SK-MEL-5 (cell line): ENCODE measurements around the gene RETREG3. TPM values are rescaled to one million over a fixed set of nuclear protein-coding genes. Genes with fewer than 3 reads are reported as not detected.
A peak's percentile ranks its signal among the peaks of the same experiment; 100 is the strongest.
"Not testable (repeated sequence)": the region's sequence is repeated elsewhere in the genome, so short reads cannot be mapped to it uniquely, and the experiment has no call there.

Source experiments
- DNase-seq: peaks from one replicate; pipeline ENCODE4 v3.0.0-alpha.2; 2016; ENCODE audit warnings: low read depth, low spot score
- in situ Hi-C: cut with HindIII; loops from 2 replicates; pipeline ENCODE4 v1.10.0; 2016; ENCODE audit warnings: low sequenced_read_pairs, high pct_unique_total_duplicates, low pct_unique_long_range_greater_than_20kb
- total RNA-seq: library from RNA; depleted of rRNA; stranded (reverse); fragments of >200 nt; shearing (Covaris generic); gene quantifications from 2 replicates; pipeline ENCODE4 v1.2.3, GENCODE V29; 2014

The RETREG3 gene
- total RNA-seq, 1 experiment from 2014 or later = 55.6 TPM

DNA sequence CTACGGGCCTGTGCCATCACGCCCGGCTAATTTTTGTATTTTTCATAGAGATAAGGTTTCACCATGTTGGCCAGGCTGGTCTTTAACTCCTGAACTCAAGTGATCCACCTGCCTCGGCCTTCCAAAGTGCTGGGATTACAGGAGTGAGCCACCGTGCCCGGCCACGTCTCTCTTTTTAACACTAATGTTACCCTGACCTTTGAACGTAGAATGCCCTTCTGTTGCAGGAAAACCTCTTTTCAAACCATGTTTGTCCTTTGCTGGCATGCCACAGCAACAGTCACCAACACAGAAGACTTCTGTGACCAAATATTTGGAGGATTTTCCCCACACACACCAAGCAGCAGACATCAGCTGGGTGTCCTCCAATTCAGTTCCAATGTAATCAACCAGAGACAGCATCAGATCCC lies 64.3 kb downstream of the RETREG3 start:
- in situ Hi-C loops = no loop called here
- no peak for DNase-seq

DNA sequence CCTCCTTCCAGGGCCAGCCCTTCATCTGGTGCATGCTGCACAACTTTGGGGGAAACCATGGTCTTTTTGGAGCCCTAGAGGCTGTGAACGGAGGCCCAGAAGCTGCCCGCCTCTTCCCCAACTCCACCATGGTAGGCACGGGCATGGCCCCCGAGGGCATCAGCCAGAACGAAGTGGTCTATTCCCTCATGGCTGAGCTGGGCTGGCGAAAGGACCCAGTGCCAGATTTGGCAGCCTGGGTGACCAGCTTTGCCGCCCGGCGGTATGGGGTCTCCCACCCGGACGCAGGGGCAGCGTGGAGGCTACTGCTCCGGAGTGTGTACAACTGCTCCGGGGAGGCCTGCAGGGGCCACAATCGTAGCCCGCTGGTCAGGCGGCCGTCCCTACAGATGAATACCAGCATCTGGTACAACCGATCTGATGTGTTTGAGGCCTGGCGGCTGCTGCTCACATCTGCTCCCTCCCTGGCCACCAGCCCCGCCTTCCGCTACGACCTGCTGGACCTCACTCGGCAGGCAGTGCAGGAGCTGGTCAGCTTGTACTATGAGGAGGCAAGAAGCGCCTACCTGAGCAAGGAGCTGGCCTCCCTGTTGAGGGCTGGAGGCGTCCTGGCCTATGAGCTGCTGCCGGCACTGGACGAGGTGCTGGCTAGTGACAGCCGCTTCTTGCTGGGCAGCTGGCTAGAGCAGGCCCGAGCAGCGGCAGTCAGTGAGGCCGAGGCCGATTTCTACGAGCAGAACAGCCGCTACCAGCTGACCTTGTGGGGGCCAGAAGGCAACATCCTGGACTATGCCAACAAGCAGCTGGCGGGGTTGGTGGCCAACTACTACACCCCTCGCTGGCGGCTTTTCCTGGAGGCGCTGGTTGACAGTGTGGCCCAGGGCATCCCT lies 65.7 kb downstream of the RETREG3 start:
- in situ Hi-C loops = no loop called here
- DNase-seq = no peak

DNA sequence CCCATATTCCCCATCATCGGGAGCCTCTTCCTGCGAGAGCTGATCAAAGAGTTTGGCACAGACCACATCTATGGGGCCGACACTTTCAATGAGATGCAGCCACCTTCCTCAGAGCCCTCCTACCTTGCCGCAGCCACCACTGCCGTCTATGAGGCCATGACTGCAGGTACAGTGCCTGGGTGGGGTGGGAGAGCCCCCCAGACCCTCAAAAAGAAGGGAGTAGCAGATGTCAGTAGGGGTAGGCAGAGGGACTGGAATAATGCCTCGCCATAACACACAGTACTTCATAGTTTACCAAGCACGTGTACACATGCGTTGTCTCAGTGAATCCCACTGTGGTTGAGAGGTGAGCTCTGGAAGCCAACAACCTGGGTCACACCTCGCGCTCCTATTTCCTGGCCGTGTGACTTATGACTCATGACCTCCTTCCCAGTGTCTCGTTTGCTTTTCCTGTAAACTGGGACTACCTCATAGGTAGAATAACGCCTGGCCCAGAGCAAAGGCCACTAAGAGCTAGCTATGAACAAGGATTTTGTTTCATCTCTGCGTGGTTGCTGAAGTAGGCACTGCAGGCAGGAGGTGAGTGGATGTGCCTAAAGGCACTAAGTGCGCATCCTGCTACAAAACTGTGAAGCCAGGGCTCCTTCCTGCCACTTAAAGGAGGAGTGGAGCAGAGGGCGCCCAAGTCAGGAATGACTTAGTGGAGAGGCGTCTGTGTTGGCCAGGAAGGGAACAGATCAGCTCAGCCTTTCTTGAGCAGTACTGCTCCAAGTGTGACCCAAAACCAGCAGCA lies 67.9 kb downstream of the RETREG3 start:
- peak; percentile 49 for DNase-seq
- in situ Hi-C loops = no loop called here

DNA sequence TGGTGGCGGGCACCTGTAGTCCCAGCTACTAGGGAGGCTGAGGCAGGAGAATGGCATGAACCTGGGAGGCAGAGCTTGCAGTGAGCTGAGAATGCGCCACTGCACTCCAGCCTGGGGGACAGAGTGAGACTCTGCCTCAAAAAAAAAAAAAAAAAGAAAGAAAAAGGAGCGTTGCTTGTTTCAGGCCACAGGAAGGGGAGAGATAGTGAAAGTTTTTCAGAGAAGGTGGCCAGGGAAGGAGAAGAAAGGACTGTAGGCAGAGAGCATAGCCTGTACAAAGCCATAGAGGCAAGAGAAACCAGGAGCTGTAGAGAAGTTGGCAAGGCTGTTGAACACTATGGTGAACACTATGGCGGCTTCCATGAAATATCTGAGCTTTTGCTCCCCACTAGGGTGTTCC lies 68.6 kb downstream of the RETREG3 start:
- in situ Hi-C loops, DNase-seq: not testable (repeated sequence)

DNA sequence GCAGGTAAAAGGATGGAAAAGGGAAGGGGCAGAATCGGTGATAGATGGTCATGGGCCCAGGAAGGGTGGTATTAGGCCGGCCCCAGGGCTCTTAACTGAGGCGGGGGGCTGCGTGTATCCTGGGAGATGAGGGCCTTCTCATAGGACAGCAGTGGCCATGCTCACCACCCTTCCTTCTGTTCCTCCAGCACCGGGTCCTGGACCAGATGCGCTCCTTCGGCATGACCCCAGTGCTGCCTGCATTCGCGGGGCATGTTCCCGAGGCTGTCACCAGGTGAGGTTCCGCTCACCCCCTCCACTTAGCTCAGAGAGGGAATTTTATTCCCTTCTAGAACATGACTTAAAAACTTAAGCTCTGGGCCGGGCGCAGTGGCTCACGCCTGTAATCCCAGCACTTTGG lies 70.7 kb downstream of the RETREG3 start:
- in situ Hi-C loops = no loop called here
- no peak for DNase-seq

DNA sequence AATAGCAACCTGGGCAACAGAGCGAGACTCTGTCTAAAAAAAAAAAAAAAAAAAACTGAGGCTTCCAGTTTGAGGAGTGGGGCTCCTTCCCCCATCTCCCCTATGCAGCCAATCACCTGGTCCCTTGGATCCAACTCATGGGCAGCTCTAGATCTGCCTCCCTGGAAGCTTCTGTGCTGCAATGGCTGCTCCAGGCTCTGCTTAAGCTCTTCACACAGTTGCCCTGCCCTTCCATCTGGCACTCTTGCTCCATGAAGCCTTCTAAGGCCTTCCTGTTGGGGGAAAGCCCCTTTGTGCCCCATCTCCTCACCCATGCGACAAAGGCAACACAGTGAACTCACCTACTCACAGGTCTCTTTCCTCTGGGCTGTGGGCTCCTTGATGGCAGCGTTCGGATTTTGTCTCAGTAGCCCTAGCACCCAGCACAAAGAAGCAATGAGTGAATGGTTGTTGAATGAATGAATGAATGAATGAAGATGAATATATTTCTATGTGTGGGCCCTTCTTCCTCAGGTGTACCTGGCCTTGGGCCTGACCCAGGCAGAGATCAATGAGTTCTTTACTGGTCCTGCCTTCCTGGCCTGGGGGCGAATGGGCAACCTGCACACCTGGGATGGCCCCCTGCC lies 71.2 kb downstream of the RETREG3 start:
- in situ Hi-C loops = no loop called here
- DNase-seq = no peak

DNA sequence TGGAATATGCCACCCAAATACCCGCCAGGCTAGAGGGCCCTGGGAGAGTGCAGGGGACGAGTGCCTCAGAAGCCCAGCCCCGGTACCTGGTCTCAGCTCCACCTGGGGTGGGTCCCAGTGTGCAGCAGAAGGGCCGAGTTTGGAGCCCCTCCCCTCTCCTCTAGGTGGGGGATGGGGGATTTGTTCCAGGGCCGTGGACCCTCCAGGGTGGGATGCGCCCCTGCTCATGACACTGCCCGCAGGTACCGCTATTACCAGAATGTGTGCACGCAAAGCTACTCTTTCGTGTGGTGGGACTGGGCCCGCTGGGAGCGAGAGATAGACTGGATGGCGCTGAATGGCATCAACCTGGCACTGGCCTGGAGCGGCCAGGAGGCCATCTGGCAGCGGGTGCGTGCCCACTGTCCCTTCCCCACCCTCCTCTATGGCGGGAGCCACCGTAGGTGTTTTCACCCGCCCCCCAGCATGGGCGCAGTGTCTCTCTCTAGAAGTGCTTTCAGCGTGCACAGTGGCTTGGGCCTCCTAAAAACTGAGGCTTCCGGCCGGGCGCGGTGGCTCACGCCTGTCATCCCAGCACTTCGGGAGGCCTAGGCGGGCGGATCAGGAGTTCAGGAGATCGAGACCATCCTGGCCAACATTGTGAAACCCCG lies 71.9 kb downstream of the RETREG3 start:
- no peak for DNase-seq
- in situ Hi-C loops = no loop called here

DNA sequence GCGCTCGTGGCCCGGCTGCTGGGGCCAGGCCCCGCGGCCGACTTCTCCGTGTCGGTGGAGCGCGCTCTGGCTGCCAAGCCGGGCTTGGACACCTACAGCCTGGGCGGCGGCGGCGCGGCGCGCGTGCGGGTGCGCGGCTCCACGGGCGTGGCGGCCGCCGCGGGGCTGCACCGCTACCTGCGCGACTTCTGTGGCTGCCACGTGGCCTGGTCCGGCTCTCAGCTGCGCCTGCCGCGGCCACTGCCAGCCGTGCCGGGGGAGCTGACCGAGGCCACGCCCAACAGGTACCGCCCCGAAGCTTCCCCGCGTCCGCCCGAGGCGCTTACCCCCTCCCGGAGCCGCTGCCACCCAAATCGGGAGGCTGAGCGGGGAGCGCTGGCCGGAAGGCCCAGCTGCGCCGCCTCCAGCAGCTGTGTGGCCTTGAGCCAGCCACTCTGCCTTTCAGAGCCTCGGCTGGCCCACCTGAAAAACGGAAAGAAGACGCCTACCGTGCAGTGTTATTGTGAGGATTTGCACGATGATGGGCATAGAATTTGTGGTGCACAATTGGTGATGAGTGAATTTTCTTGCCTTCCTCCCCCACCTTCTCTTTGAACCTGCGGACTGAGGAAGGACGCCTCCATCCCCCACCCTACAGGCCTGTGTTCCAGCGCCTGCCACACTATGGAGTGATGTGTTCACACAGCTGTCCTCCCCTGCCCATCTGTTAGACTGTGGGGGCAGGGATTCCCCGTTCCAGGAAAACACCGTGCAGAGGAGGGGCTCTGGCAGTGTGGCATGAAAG lies 72.6 kb downstream of the RETREG3 start:
- peak; percentile 67 for DNase-seq
- in situ Hi-C loops = no loop called here

DNA sequence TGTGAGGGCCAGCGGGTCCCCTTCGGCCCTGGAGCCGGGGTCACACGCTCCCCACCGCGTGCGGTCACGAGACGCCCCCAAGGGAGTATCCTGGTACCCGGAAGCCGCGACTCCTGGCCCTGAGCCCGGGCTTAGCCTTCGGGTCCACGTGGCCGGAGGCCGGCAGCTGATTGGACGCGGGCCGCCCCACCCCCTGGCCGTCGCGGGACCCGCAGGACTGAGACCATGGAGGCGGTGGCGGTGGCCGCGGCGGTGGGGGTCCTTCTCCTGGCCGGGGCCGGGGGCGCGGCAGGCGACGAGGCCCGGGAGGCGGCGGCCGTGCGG lies 73.2 kb downstream of the RETREG3 start, which contains the start of gene NAGLU:
Gene NAGLU (plus strand): TSS at position 194 of the 324 bp plus-strand sequence. CDS start 32 bp downstream, at position 226.
- DNase-seq = peak; percentile 95
- in situ Hi-C loops = no loop called here

DNA sequence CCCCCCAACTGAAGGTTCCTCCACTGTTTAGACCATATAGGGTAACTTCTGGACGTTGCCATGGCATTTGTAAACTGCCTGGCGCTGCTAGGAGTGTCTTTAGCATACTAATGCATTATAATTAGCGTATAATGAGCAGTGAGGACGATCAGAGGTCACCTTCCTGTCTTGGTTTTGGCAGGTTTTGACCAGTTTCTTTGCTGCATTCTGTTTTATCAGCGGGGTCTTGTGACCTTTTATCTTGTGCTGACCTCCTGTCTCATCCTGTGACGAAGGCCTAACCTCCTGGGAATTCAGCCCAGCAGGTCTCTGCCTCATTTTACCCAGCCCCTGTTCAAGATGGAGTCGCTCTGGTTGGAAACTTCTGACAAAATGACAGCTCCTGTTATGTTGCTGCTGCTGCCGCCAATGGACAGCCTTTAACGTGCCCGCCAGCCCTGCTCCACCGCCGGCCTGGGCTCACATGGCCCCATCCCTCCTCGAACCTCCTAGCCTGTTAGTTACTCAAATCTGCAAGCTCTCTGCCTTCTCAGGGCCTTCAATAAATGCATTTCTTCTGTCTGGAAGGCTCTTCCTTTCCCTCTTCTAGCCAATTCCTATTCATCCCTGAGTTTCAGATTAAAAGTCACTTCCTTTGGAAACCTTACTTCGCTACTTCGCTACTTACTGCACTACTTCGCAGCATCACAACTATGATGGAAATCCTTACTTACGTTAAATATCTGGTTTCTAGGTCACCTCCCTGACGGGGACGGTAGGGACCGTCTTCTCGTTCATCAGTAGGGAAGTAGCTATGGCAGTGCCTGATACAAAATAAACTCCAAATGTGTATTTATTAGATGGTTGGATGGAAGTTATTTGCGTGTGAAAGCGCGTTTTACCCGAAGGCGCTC lies 73.8 kb downstream of the RETREG3 start:
- peak; percentile 36 for DNase-seq
- in situ Hi-C loops = no loop called here

DNA sequence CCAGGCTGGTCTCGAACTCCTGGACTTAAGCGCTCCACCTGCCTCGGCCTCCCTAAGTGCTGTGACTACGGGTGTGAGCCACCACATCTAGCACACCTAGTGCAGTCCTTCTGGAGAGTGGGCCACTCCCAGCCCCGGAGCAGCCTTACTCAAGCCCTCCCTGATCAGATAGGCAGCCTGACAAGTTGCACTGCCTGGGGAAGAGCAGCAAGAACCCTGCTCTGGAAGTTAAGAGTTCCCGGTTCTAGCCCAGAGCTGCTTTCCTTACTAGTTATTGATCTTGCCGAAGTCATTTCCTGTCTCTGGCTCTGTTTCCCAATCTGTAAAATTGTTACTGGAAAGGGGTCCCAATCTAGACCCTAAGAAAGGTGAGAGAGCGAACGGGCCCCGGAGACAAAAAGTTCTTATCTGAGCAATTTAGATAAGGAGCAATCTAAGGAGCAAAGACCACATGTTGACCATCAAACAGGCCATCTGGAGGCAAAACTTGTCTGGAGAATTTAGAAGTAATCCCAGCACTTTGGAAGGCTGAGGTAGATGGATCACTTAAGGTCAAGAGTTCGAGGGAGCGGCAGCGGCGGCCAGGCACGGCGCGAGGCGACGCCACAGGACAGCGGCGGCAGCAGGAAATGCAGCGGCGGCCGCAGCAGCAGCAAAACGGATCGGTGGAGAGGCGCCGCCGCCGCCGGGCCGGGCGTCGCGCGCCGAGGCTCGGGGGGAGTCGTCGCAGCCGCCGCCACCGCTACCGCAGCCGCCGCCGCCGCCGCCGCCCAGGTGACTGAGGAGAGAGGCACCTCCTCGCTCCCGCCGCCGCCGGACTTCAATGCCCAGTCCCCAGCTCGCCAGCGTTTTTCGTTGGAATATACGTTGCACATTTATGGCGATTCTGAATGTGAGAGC lies 77.5 kb downstream of the RETREG3 start:
- peak; percentile 50 for DNase-seq
- in situ Hi-C loops = no loop called here

DNA sequence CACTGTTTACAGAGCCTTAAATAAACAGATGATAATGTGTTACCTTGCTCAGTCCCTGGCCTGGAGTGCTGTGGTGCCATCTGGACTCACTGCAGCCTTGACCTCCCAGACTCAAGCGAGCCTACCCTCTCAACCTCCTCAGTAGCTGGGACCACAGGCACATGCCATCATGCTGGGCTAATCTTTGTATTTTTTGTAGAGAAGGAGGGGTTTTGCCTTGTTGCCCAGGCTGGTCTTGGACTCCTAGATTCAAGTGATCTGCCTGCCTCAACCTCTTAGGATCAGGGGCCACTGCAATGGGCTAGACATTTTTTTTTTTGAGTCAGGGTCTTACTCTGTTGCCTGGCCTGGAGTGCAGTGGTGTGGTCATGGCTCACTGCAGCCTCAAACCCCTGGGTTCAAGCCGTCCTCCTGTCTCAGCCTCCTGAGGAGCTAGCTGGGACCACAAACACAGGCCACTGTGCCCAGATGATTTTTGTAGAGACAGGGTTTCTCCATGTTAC lies 78.2 kb downstream of the RETREG3 start:
- DNase-seq = no peak

More for the DNA sequence above, 78.2 kb downstream of the RETREG3 start:
- in situ Hi-C loops = no loop called here
